K562 (cell line): ENCODE data around the gene RASGRP4. TPM values are rescaled to one million over a fixed set of nuclear protein-coding genes. Genes with fewer than 3 reads are reported as not detected.

Source experiments
- CAMTA2 ChIP-seq: fragments of 250-450 bp; sonication (Bioruptor Pico); conservative IDR thresholded peaks from 2 replicates; pipeline ENCODE4 v1.5.1; 2022
- CHD4 ChIP-seq: fragments of 200-600 bp; sonication (generic); IDR thresholded peaks from 3 replicates; pipeline ENCODE4 v1.6.1; 2012; ENCODE audit warnings: low read depth, mild to moderate bottlenecking, mixed read lengths, low read length, inconsistent platforms; ENCODE audit not compliant: insufficient read depth, insufficient replicate concordance, poor library complexity, severe bottlenecking
- CXXC5 ChIP-seq: fragments of 250-450 bp; sonication (Bioruptor Pico); IDR thresholded peaks from 2 replicates; pipeline ENCODE4 v1.8.0; 2022; ENCODE audit warnings: inconsistent platforms, mild to moderate bottlenecking, moderate library complexity
- E2F8 ChIP-seq: fragments of 450-650 bp; IDR thresholded peaks from 2 replicates; pipeline ENCODE4 v1.7.1; 2018; ENCODE audit warnings: mild to moderate bottlenecking, low read depth; ENCODE audit not compliant: partially characterized antibody
- EHMT2 ChIP-seq: fragments of 450-650 bp; IDR thresholded peaks from 2 replicates; pipeline ENCODE4 v1.6.1; 2018; ENCODE audit warnings: antibody characterized with exemption
- FOXP1 ChIP-seq: sonication (generic); formaldehyde crosslinking; IDR thresholded peaks from 2 replicates; pipeline ENCODE4 v1.8.0; 2022; ENCODE audit warnings: mild to moderate bottlenecking, missing genetic modification reagents
- HEY1 ChIP-seq: fragments of 250-450 bp; sonication (Bioruptor Pico); IDR thresholded peaks from 2 replicates; pipeline ENCODE4 v1.5.0; 2020; ENCODE audit warnings: mild to moderate bottlenecking, moderate library complexity, borderline replicate concordance
- KAT2B ChIP-seq: IDR thresholded peaks from one replicate; pipeline ENCODE4 v1.6.1; 2012; ENCODE audit warnings: low read depth, mild to moderate bottlenecking, control low read depth, inconsistent platforms, low read length, moderate library complexity
- KLF6 ChIP-seq: fragments of 250-450 bp; sonication (Bioruptor Pico); IDR thresholded peaks from 2 replicates; pipeline ENCODE4 v1.4.0; 2020; ENCODE audit warnings: mild to moderate bottlenecking, moderate library complexity, borderline replicate concordance
- MED1 ChIP-seq: sonication (generic); formaldehyde crosslinking; IDR thresholded peaks from 2 replicates; pipeline ENCODE4 v1.8.1; 2023; ENCODE audit warnings: missing genetic modification reagents, borderline replicate concordance
- NBN ChIP-seq: fragments of 450-650 bp; IDR thresholded peaks from 2 replicates; pipeline ENCODE4 v1.6.1; 2016; ENCODE audit warnings: low read depth, mild to moderate bottlenecking
- NCOA1 ChIP-seq: fragments of 450-650 bp; IDR thresholded peaks from 2 replicates; pipeline ENCODE4 v1.6.1; 2016; ENCODE audit warnings: low read depth
- PHB2 ChIP-seq: fragments of 450-650 bp; IDR thresholded peaks from 2 replicates; pipeline ENCODE4 v1.6.1; 2017; ENCODE audit warnings: low read depth
- SMAD4 ChIP-seq: fragments of 250-450 bp; sonication (Bioruptor Pico); conservative IDR thresholded peaks from 2 replicates; pipeline ENCODE4 v1.8.0; 2021; ENCODE audit warnings: inconsistent platforms, mild to moderate bottlenecking, moderate library complexity
- TAF9B ChIP-seq: fragments of 450-650 bp; IDR thresholded peaks from 2 replicates; pipeline ENCODE4 v1.6.1; 2018; ENCODE audit warnings: mild to moderate bottlenecking; ENCODE audit not compliant: partially characterized antibody
- TARDBP ChIP-seq: fragments of 450-650 bp; IDR thresholded peaks from 2 replicates; pipeline ENCODE4 v1.6.1; 2016
- VEZF1 ChIP-seq: fragments of 200-800 bp; sonication (Bioruptor generic); IDR thresholded peaks from 2 replicates; pipeline ENCODE4 v1.6.1; 2017; ENCODE audit warnings: missing genetic modification characterization, missing compliant biosample characterization
- ZBTB11 ChIP-seq, 3 experiments: fragments of 200-800 bp in 1 of 3; fragments of 250-450 bp in 1 of 3; fragments of 450-650 bp in 1 of 3; sonication (Bioruptor Pico) in 1 of 3; sonication (Bioruptor generic) in 1 of 3; formaldehyde crosslinking in 1 of 3; IDR thresholded peaks; 2 replicates each; pipeline versions ENCODE4 v1.6.1 to v1.8.0; 2016 to 2022; ENCODE audit warnings: mild to moderate bottlenecking in 2 of 3, missing genetic modification characterization in 2 of 3, missing compliant biosample characterization in 1 of 3, moderate library complexity in 1 of 3
- ZNF165 ChIP-seq: fragments of 250-450 bp; sonication (Bioruptor Pico); IDR thresholded peaks from 2 replicates; pipeline ENCODE4 v1.4.0; 2020; ENCODE audit warnings: borderline replicate concordance
- ZNF347 ChIP-seq: fragments of 450-650 bp; formaldehyde crosslinking; IDR thresholded peaks from 2 replicates; pipeline ENCODE4 v1.4.0; 2020; ENCODE audit warnings: low read depth, mild to moderate bottlenecking, moderate library complexity
- ZNF384 ChIP-seq: IDR thresholded peaks from 2 replicates; pipeline ENCODE4 v1.6.1; 2012; ENCODE audit warnings: low read depth, low read length, improper control_type of control experiment
- ZNF561 ChIP-seq: fragments of 450-650 bp; formaldehyde crosslinking; conservative IDR thresholded peaks from 2 replicates; pipeline ENCODE4 v1.4.0; 2020; ENCODE audit warnings: mild to moderate bottlenecking, moderate library complexity
- polyA plus RNA-seq, 8 experiments: library from polyadenylated mRNA; depleted of rRNA in 4 of 8; stranded (reverse) in 5 of 8; unstranded in 3 of 8; fragments of >200 nt; fragmentation: Nextera tagmentation in 2 of 8; fragmentation: Illumina TruSeq in 1 of 8; extraction: Ambion mirVana in 2 of 8; extraction: Trizol in 1 of 8; gene quantifications; 2 replicates each; pipeline versions ENCODE4 v1.2.1 to v1.2.3, GENCODE V29; 2011 to 2014; ENCODE audit warnings: inconsistent platforms in 1 of 8, missing spikeins in 1 of 8
- total RNA-seq, 7 experiments: library from RNA; depleted of rRNA in 6 of 7; stranded (reverse); fragments of >200 nt in 6 of 7; fragmentation: Illumina TruSeq in 2 of 7; extraction: Trizol in 2 of 7; gene quantifications; 2 replicates each; pipeline versions ENCODE4 v1.2.1 to v1.2.3, GENCODE V29; 2011 to 2021; ENCODE audit warnings: low replicate concordance in 1 of 7

RASGRP4 gene
- total and polyA plus RNA-seq, 9 of the 15 experiments (the other 6 are each of a cell fraction or from before 2014, with no cell fraction given): 0.39 to 4.6 (median 3.8) TPM

GRCh38 chr19:38425810-38426466, at the start of gene RASGRP4 (continued):
- no peak for TF ChIP-seq E2F8
- no peak for TF ChIP-seq SMAD4 (CRISPR knock-in tag)
- TF ChIP-seq ZNF347: no peak
- no peak for TF ChIP-seq FOXP1 (CRISPR knock-in tag)
- no peak for TF ChIP-seq HEY1
- no peak for TF ChIP-seq KAT2B
- no peak for TF ChIP-seq ZNF165
- peak; percentile 90 for TF ChIP-seq VEZF1 (CRISPR knock-in tag)
- no peak for TF ChIP-seq ZNF561 (CRISPR knock-in tag)
- no peak for TF ChIP-seq ZNF384
- TF ChIP-seq ZBTB11 (CRISPR knock-in tag; IDR thresholded peaks at IDR 0.05): peak in 1 of 3 experiments; percentile 78; a peak in 2 of 6 replicates
- no peak for TF ChIP-seq TAF9B
- no peak for TF ChIP-seq PHB2
- no peak for TF ChIP-seq CAMTA2 (CRISPR knock-in tag)
- no peak for TF ChIP-seq NBN
- TF ChIP-seq MED1 (CRISPR knock-in tag): no peak
- TF ChIP-seq KLF6 (CRISPR knock-in tag): no peak
- peak; percentile 49 for TF ChIP-seq CHD4
- no peak for TF ChIP-seq CXXC5 (CRISPR knock-in tag)
- TF ChIP-seq NCOA1: no peak
- TF ChIP-seq TARDBP: no peak
- TF ChIP-seq EHMT2: no peak
